ENCODE measurements around the gene SBNO1. TPM values are rescaled to one million over a fixed set of nuclear protein-coding genes. Genes with fewer than 3 reads are reported as not detected.
"Not testable (repeated sequence)": the region's sequence is repeated elsewhere in the genome, so short reads cannot be mapped to it uniquely, and the experiment has no call there.

SBNO1 gene
- total and polyA plus RNA-seq, 8 donors: 3.4 to 35.6 (median 9.9) TPM

DNA sequence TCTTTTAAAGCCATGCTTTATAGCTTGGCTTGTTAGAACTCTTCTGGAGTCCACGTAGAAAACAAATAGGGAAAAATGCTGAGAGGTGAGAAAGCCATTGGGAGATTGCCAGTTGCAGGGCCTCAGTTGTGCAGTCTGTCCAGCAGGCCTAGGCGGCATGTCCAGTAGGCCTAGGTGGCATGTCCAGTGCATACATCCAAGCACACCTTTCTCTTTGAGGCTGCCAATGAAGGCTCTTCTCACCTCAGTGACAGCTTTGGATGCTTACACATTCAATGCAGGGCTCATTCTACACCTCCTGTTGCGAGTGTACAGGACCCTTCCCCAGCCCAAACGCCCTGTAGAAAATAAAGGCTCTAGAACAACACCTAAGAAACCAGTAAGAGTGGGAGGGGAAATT lies 106.1 kb downstream of the SBNO1 start:
- H3K36me3 ChIP-seq: peaks cover 71 to 100% (median 97%) of the 10 kb centered on the region in 4 donors
- TF ChIP-seq POLR2A (IDR thresholded peaks at IDR 0.05) (no peak), EP300 (IDR thresholded peaks at IDR 0.05) (no peak), POLR2AphosphoS5 (IDR thresholded peaks at IDR 0.05) (no peak)
- TF ChIP-seq, protein P1, sequence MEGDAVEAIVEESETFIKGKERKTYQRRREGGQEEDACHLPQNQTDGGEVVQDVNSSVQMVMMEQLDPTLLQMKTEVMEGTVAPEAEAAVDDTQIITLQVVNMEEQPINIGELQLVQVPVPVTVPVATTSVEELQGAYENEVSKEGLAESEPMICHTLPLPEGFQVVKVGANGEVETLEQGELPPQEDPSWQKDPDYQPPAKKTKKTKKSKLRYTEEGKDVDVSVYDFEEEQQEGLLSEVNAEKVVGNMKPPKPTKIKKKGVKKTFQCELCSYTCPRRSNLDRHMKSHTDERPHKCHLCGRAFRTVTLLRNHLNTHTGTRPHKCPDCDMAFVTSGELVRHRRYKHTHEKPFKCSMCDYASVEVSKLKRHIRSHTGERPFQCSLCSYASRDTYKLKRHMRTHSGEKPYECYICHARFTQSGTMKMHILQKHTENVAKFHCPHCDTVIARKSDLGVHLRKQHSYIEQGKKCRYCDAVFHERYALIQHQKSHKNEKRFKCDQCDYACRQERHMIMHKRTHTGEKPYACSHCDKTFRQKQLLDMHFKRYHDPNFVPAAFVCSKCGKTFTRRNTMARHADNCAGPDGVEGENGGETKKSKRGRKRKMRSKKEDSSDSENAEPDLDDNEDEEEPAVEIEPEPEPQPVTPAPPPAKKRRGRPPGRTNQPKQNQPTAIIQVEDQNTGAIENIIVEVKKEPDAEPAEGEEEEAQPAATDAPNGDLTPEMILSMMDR (IDR thresholded peaks at IDR 0.05): no peak
- WGBS, 5 donors: 52 to 87% (median 54%) methylated on average over 4 of the region's 4 CpGs
- no peak overlapping the region for H3K4me3 ChIP-seq
- no peaks in the 10 kb centered on the region for H3K27me3 ChIP-seq
- intact Hi-C loops (cut with DNase I; ENCODE audit: low total_unique reads): no loop called here
- no peaks in the 10 kb centered on the region for H3K9me3 ChIP-seq
- DNase-seq: no peak
- peak overlapping the region in 3 of 5 donors; percentile 69 to 70 (median 69) for H3K27ac ChIP-seq
- H3K4me1 ChIP-seq: peaks cover 18 to 49% (median 34%) of the 10 kb centered on the region in 4 donors

DNA sequence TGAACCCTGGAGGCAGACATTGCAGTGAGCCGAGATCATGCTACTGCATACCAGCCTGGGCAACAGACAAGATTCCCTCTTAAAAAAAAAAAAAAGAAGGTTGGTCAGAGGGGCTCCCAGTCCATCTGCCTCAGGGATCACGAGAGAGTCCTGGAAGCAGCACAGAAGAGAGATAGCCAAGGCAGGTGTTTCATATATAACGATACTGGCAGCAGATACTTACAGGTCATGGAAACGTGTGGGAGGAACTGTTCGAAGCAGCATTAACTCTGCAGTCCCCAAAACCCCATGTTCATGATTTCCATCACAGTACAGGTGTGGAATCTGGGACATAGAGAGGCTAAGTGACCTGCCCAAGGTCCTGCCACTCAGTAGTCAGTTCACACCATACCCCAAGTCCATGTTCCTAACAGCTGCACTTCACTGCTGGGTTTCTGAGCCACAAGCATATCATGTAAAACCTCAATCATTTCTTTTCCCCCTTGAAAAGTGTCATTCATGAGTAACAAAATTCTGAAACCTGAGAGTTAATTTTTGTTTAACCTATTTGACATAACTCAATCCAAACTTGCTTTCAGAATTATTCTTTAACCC lies 109.7 kb downstream of the SBNO1 start:
- peaks cover 41 to 66% (median 63%) of the 10 kb centered on the region in 4 donors for H3K36me3 ChIP-seq
- TF ChIP-seq POLR2AphosphoS5 (IDR thresholded peaks at IDR 0.05): no peak
- TF ChIP-seq POLR2A (IDR thresholded peaks at IDR 0.05): no peak
- TF ChIP-seq EP300 (IDR thresholded peaks at IDR 0.05): no peak
- TF ChIP-seq, protein P1 (IDR thresholded peaks at IDR 0.05): no peak
- no peak overlapping the region for H3K4me3 ChIP-seq
- DNase-seq: no peak
- no peaks in the 10 kb centered on the region for H3K9me3 ChIP-seq
- H3K4me1 ChIP-seq: peaks cover 40 to 80% (median 60%) of the 10 kb centered on the region in 4 donors
- intact Hi-C loops (cut with DNase I; ENCODE audit: low total_unique reads): no loop called here
- no peaks in the 10 kb centered on the region for H3K27me3 ChIP-seq
- peak overlapping the region in 1 of 5 donors; percentile 24 for H3K27ac ChIP-seq
- WGBS, 5 donors: 61 to 72% (median 66%) methylated on average over 5 of the region's 5 CpGs

DNA sequence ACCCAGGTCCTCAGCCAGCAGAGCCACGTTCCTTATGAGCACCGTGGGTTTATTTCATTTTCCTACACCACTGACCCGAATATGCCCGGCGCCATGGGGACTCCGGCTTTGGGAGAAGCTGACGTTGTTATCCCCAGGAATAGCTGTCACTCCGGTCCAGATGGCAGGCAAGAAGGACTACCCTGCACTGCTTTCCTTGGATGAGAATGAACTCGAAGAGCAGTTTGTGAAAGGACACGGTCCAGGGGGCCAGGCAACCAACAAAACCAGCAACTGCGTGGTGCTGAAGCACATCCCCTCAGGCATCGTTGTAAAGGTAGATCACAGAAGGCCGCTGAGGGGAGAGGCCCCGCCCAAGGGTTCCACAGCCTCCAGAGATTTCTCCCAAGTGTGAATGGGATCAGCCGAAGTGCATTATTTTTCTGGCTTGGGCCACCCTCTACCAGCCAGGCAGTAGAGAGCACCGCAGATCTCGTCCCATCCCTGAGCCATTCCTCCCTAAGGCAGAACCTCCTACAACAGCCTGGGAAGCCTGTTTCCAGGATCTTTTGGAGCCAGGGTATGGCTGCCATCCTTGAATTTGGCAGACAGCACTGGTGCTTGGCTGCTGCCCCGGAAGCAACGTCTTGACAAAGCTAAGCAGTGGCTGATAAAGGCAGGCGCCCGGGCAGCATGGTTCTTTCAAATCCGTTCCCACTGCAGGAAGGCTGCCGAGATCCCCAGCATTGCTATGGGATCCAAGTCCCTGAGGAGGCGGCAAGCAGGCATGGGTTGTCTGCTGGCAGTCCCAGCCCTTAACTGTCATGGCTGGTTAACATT lies 110.8 kb downstream of the SBNO1 start:
- peaks cover 35 to 71% (median 57%) of the 10 kb centered on the region in 4 donors for H3K4me1 ChIP-seq
- H3K27me3 ChIP-seq: no peaks in the 10 kb centered on the region
- 61 to 74% (median 64%) methylated on average over 23 to 24 of the region's 24 CpGs for WGBS, 5 donors
- intact Hi-C loops (cut with DNase I; ENCODE audit: low total_unique reads): no loop called here
- peak overlapping the region in 4 of 5 donors; percentile 20 to 39 (median 28) for H3K27ac ChIP-seq
- TF ChIP-seq POLR2AphosphoS5 (IDR thresholded peaks at IDR 0.05): peak in 1 of 3 donors; percentile 22
- TF ChIP-seq POLR2A (IDR thresholded peaks at IDR 0.05): no peak
- H3K9me3 ChIP-seq: no peaks in the 10 kb centered on the region
- peak in 1 of 2 donors; percentile 68 for DNase-seq
- H3K4me3 ChIP-seq: no peak overlapping the region
- H3K36me3 ChIP-seq: peaks cover 34 to 67% (median 58%) of the 10 kb centered on the region in 4 donors

DNA sequence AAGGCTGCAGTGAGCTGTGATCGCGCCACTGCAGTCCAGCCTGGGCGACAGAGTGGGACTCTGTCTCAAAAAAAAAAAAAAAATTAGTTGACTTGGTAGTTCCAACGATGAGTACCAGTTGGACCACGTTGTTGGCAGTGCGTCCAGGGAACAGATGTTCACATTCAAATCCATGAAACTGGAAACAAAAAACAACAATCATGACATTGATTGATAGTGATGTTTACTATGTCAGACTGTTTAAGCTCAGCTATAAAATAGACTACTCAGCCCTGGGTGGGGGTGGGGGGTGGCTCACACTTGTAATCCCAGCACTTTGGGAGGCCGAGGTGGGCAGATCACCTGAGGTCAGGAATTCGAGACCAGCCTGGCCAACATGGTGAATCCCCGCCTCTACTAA lies 112.3 kb downstream of the SBNO1 start:
- peak overlapping the region in 4 of 5 donors; percentile 16 to 86 (median 80) for H3K27ac ChIP-seq
- intact Hi-C loops (cut with DNase I; ENCODE audit: low total_unique reads); DNase-seq; H3K27me3 ChIP-seq; H3K9me3 ChIP-seq; H3K4me3 ChIP-seq: not testable (repeated sequence)
- 67 to 79% (median 74%) methylated on average over 8 to 9 of the region's 9 CpGs for WGBS, 5 donors
- H3K36me3 ChIP-seq: peaks cover 28 to 61% (median 44%) of the 10 kb centered on the region in 4 donors
- peaks cover 30 to 61% (median 45%) of the 10 kb centered on the region in 4 donors for H3K4me1 ChIP-seq

DNA sequence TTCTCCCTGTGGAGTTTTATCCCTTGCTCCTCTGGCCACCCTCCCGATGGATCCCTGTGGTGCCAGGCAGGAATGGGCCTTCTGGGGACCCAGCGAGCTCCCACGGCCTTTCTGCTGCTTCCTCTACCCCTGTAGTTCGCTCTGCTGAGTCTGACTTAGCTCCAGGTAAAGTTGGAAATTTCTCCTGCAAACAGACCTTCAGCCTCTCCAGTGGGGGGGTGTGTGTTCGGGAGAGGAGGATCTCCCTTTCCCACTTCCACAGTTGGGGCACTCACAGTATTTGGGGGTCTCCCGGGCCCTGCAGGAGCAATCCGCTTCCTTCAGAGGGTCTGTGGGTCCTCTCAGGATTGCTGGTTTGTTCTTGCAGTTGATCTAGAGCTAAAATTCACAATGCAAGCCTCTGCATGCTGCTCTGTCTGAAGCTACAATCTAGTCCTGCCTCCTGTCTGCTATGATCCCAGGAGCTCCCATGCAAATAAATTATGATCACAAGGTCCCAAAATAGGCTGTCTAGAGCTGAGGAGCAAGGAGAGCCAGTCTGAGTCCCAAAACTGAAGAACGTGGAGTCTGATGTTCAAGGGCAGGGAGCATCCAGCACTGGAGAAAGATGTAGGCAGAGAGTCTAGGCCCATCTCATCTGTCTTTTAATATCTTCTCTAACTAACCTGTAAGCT lies 113.1 kb downstream of the SBNO1 start:
- intact Hi-C loops (cut with DNase I; ENCODE audit: low total_unique reads): no loop called here
- TF ChIP-seq EP300 (IDR thresholded peaks at IDR 0.05): no peak
- no peak for TF ChIP-seq POLR2AphosphoS5 (IDR thresholded peaks at IDR 0.05)
- TF ChIP-seq, protein P1 (IDR thresholded peaks at IDR 0.05): no peak
- no peak for TF ChIP-seq POLR2A (IDR thresholded peaks at IDR 0.05)
- Histone ChIP-seq H3K27me3 (no peaks in the 10 kb centered on the region), H3K9me3 (no peaks in the 10 kb centered on the region), H3K4me3 (no peak overlapping the region), H3K4me1 (peaks cover 30 to 66% (median 44%) of the 10 kb centered on the region in 4 donors), H3K27ac (peak overlapping the region; percentile 80 to 91 (median 81)), H3K36me3 (peaks cover 24 to 53% (median 36%) of the 10 kb centered on the region in 4 donors)
- no peak for DNase-seq
- WGBS, 5 donors: 56 to 78% (median 60%) methylated on average over 8 of the region's 8 CpGs
